Kidney epithelial cell (primary cell): ENCODE results near the gene REEP2. TPM values are rescaled to one million over a fixed set of nuclear protein-coding genes. Genes with fewer than 3 reads are reported as not detected.

Source experiments
- DNase-seq: peaks from one replicate; pipeline ENCODE4 v3.0.0-alpha.2; 2010; ENCODE audit warnings: low read depth
- H3K27me3 ChIP-seq: 2 replicates; pipeline ENCODE4 v1.6.0; 2011; ENCODE audit warnings: low read length; ENCODE audit not compliant: control insufficient read depth, insufficient read depth
- H3K36me3 ChIP-seq: 2 replicates; pipeline ENCODE4 v1.5.1; 2011; ENCODE audit warnings: low read length; ENCODE audit not compliant: control insufficient read depth, insufficient read depth
- H3K4me3 ChIP-seq: 2 replicates; pipeline ENCODE4 v1.5.1; 2011; ENCODE audit warnings: low read depth, mild to moderate bottlenecking, control low read depth, low read length
- total RNA-seq: library from RNA; depleted of rRNA; stranded (reverse); fragments of >200 nt; gene quantifications from 2 replicates; pipeline ENCODE4 v1.2.3, GENCODE V29; 2015
- TF ChIP-seq, protein P1 (sequence below): IDR thresholded peaks from 2 replicates; pipeline ENCODE4 v1.5.1; 2011; ENCODE audit warnings: mild to moderate bottlenecking, moderate library complexity, low read length, control low read depth, inconsistent platforms; ENCODE audit not compliant: insufficient read depth, poor library complexity, severe bottlenecking

Gene REEP2
- total RNA-seq, 1 donor from 2014 or later: 34.7 TPM

DNA sequence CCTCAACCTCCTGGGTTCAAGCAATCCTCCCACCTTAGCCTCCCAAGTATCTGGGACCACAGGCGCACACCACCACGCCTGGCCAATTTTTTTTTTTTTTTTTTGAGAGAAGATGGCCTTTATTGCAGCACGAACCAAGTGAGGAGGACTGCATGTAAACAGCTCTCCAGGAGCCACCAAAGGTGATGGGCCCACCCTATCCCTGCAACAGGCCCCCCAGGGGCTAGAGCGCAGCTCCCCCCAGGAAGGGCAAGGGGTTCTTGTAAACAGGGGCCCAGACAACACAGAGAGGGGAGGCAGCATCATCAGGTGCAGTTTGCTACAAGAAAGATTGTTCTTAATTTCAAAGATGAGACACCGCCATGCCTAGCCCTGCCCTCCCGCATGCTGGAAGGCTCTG lies 13.9 kb downstream of the REEP2 start:
- no peaks in the 10 kb centered on the region for H3K36me3 ChIP-seq
- H3K27me3 ChIP-seq: no peaks in the 10 kb centered on the region
- TF ChIP-seq, protein P1, sequence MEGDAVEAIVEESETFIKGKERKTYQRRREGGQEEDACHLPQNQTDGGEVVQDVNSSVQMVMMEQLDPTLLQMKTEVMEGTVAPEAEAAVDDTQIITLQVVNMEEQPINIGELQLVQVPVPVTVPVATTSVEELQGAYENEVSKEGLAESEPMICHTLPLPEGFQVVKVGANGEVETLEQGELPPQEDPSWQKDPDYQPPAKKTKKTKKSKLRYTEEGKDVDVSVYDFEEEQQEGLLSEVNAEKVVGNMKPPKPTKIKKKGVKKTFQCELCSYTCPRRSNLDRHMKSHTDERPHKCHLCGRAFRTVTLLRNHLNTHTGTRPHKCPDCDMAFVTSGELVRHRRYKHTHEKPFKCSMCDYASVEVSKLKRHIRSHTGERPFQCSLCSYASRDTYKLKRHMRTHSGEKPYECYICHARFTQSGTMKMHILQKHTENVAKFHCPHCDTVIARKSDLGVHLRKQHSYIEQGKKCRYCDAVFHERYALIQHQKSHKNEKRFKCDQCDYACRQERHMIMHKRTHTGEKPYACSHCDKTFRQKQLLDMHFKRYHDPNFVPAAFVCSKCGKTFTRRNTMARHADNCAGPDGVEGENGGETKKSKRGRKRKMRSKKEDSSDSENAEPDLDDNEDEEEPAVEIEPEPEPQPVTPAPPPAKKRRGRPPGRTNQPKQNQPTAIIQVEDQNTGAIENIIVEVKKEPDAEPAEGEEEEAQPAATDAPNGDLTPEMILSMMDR: no peak
- no peak for DNase-seq
- H3K4me3 ChIP-seq: no peak overlapping the region

DNA sequence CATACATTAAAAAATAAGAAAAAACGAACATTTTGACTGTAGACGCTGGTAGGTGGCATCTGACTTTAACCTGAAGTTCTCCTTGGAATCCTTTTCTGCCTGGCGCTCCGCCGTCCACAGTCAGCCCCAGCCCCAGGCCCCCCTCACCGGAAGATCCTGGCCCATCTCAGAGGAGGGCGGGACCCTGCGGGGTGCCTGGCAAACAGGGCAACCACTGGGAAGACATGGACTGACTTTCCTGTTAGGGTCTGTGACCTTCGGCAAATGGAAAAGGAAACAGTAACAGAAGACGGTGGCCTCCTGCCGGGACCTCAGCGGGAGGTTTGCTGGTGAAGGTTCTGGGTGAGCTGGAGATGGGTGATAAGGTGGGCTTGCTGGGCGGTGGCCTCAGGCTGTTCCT lies 14.7 kb downstream of the REEP2 start:
- no peak for DNase-seq
- Histone ChIP-seq H3K27me3 (no peaks in the 10 kb centered on the region), H3K4me3 (no peak overlapping the region), H3K36me3 (no peaks in the 10 kb centered on the region)
- TF ChIP-seq, protein P1: no peak

DNA sequence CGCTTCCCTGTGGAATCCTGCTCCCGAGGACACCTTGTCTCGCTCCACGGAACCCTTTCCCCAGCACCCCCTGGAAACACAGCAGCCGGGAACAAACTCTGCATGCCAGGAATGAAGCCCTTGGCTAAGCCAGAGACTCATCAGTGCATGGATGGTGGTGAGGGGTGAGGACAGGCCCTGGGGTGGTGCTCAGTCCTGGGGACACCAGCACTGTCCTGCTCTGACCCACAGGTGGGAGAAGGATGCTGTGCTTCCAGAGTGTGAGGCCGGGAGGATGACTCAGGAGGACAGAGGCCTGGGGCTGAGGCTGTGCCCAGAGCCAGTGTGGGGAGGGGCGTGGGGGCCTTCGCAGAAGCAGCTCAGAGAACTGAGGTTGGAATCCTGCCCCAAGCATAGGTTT lies 15.3 kb downstream of the REEP2 start:
- TF ChIP-seq, protein P1: no peak
- Histone ChIP-seq H3K4me3 (no peak overlapping the region), H3K36me3 (no peaks in the 10 kb centered on the region), H3K27me3 (no peaks in the 10 kb centered on the region)
- no peak for DNase-seq

GRCh38 chr5:138455232-138455930 lies 16.5 kb downstream of the REEP2 start:
- H3K27me3 ChIP-seq: no peaks in the 10 kb centered on the region
- TF ChIP-seq, protein P1: no peak
- DNase-seq: no peak
- no peak overlapping the region for H3K4me3 ChIP-seq
- H3K36me3 ChIP-seq: no peaks in the 10 kb centered on the region

DNA sequence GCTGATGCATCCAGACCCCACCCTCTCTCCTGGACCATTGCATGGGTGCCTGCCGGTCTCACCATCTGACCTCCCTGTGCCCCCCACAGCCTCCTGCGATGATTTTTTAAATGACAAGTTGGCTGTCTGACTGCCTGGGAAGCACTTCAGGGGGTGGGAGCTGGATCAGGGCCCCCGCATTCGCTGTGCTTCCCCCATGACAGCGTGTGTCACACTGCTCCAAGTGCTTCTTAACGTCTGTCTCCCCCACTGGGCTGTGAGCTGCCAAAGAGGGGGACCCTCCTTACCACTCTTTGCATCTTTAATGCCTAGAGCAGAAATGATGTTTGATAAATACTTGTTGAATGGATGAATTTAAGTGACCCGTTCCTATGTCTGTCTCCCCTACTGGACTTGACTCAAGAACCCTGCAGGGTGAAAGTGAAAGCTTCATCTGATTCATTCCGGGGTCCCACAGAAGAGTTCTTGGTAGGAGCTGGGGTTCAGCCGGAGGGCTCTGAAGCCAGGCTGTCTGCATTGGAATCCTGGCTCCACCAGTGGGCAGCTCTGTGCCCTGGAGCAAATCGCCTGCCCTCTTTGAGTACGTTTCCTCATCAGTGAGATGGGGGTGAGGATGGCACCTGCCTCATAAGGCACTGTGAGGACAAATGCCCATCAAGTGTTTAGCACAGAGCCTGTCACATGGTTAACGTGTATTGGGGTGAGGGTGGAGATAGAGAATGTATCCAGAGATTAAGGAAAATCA lies 18.8 kb downstream of the REEP2 start:
- no peak for DNase-seq
- H3K27me3 ChIP-seq: no peaks in the 10 kb centered on the region
- H3K36me3 ChIP-seq: no peaks in the 10 kb centered on the region
- TF ChIP-seq, protein P1: no peak
- H3K4me3 ChIP-seq: no peak overlapping the region
